ENCODE results near the gene ARHGEF28. TPM values are rescaled to one million over a fixed set of nuclear protein-coding genes. Genes with fewer than 3 reads are reported as not detected.

ARHGEF28 gene
- total and polyA plus RNA-seq, 9 of the 15 experiments (the other 6 are each of a cell fraction or from before 2014, with no cell fraction given): 0.27 TPM; not detected in 8

DNA sequence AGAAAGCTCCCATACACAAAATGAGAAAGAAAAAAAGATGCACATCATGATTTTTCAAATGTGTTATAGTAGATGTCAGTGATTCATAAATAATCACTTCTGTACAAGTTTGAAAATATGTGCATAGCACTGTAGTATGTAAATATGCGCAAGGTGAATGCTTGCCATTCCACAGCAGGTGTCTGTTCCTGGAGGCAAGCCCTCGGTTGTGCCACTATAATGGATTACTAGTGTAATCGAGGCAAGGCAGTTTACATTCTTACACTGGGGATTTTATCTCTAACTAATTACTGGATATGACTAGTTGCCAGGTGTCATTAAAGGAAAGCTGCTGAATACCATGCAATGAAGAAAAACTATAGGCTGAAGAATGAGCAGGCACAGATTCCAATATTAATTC, 93.6 kb downstream of the ARHGEF28 start (continued):
- TF ChIP-seq E2F3 (CRISPR knock-in tag; IDR thresholded peaks at IDR 0.05): no peak
- TF ChIP-seq, protein P1, sequence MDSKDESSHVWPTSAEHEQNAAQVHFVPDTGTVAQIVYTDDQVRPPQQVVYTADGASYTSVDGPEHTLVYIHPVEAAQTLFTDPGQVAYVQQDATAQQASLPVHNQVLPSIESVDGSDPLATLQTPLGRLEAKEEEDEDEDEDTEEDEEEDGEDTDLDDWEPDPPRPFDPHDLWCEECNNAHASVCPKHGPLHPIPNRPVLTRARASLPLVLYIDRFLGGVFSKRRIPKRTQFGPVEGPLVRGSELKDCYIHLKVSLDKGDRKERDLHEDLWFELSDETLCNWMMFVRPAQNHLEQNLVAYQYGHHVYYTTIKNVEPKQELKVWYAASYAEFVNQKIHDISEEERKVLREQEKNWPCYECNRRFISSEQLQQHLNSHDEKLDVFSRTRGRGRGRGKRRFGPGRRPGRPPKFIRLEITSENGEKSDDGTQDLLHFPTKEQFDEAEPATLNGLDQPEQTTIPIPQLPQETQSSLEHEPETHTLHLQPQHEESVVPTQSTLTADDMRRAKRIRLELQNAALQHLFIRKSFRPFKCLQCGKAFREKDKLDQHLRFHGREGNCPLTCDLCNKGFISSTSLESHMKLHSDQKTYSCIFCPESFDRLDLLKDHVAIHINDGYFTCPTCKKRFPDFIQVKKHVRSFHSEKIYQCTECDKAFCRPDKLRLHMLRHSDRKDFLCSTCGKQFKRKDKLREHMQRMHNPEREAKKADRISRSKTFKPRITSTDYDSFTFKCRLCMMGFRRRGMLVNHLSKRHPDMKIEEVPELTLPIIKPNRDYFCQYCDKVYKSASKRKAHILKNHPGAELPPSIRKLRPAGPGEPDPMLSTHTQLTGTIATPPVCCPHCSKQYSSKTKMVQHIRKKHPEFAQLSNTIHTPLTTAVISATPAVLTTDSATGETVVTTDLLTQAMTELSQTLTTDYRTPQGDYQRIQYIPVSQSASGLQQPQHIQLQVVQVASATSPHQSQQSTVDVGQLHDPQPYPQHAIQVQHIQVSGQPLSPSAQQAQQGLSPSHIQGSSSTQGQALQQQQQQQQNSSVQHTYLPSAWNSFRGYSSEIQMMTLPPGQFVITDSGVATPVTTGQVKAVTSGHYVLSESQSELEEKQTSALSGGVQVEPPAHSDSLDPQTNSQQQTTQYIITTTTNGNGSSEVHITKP (IDR thresholded peaks at IDR 0.05; ENCODE audit: partially characterized antibody): no peak
- no peak for TF ChIP-seq ZNF668 (CRISPR knock-in tag; IDR thresholded peaks at IDR 0.05)

DNA sequence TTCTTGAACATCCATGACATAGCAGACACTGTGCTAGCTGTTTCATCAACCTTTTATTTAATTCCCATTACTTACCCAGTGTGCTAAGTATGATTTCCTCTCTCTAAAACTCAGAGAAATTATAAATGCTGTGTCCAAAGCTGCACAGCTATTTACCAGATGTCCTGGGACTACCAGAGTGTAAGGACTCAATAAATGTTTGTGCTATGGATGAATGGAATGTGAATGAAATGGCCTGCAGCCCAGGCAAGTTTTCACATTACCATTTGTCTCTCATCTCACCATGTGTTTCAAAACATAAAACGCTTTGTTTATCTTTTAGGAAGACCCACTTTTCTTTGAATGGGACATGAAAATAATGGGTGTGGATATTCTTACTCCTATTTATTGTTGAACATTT, 96.2 kb downstream of the ARHGEF28 start:
- no peak for ATAC-seq
- POLR2A ChIA-PET: interaction anchor here (1.6 kb wide), 1 partner anchor 15 kb away, joined by 4 read pairs; no protein-coding TSS in a partner anchor
- 0% methylated on average over 1 of the region's 1 CpG for WGBS (ENCODE audit: insufficient coverage, low coverage, missing lambda C conversion rate)
- CTCF ChIA-PET (ENCODE audit: low intra/inter-chr PET ratio): no interaction called here
- Histone ChIP-seq H3K4me2 (ENCODE audit: insufficient read depth, low read length) (no peak overlapping the region), H3K9ac (ENCODE audit: insufficient read depth in 1 of 2, low read depth in 2 of 2, low read length in 2 of 2) (no peak overlapping the region), H3K9me3 (replicated peaks; ENCODE audit: control insufficient read depth, insufficient read depth, low read depth, low read length) (no peaks in the 10 kb centered on the region), H3K4me3 (no peak overlapping the region), H3K4me1 (replicated peaks in 1 of 2; ENCODE audit: control insufficient read depth in 2 of 2, insufficient read depth in 2 of 2, low read length in 2 of 2) (no peaks in the 10 kb centered on the region), H3K9me1 (ENCODE audit: control insufficient read depth, insufficient read depth, low read length) (no peaks in the 10 kb centered on the region), H4K20me1 (replicated peaks; ENCODE audit: control insufficient read depth, insufficient read depth, low read length) (no peaks in the 10 kb centered on the region), H3K79me2 (ENCODE audit: control insufficient read depth, insufficient read depth, low read length) (no peaks in the 10 kb centered on the region), H3K27ac (ENCODE audit: extremely low read depth, low read depth, low read length) (no peak overlapping the region), H3K27me3 (ENCODE audit: control insufficient read depth in 2 of 2, insufficient read depth in 2 of 2, low read length in 2 of 2) (peaks cover 7 to 10% of the 10 kb centered on the region in 2 experiments), H2AFZ (ENCODE audit: low read depth, low read length) (no peak overlapping the region), H3K36me3 (ENCODE audit: control insufficient read depth, insufficient read depth, low read length) (no peaks in the 10 kb centered on the region)
- BruUV-seq (replicated peaks): no TSS peak
- intact Hi-C loops (cut with micrococcal nuclease): no loop called here
- in situ Hi-C loops (cut with MboI): no loop called here
- FAIRE-seq: no peak
- DNase-seq (ENCODE audit: extremely low read depth in 1 of 4, low spot score in 3 of 4): no peak
- TF ChIP-seq, protein P2, sequence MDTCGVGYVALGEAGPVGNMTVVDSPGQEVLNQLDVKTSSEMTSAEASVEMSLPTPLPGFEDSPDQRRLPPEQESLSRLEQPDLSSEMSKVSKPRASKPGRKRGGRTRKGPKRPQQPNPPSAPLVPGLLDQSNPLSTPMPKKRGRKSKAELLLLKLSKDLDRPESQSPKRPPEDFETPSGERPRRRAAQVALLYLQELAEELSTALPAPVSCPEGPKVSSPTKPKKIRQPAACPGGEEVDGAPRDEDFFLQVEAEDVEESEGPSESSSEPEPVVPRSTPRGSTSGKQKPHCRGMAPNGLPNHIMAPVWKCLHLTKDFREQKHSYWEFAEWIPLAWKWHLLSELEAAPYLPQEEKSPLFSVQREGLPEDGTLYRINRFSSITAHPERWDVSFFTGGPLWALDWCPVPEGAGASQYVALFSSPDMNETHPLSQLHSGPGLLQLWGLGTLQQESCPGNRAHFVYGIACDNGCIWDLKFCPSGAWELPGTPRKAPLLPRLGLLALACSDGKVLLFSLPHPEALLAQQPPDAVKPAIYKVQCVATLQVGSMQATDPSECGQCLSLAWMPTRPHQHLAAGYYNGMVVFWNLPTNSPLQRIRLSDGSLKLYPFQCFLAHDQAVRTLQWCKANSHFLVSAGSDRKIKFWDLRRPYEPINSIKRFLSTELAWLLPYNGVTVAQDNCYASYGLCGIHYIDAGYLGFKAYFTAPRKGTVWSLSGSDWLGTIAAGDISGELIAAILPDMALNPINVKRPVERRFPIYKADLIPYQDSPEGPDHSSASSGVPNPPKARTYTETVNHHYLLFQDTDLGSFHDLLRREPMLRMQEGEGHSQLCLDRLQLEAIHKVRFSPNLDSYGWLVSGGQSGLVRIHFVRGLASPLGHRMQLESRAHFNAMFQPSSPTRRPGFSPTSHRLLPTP (IDR thresholded peaks at IDR 0.05; ENCODE audit: borderline replicate concordance, extremely low read depth, insufficient read length): no peak
- TF ChIP-seq, protein P3, sequence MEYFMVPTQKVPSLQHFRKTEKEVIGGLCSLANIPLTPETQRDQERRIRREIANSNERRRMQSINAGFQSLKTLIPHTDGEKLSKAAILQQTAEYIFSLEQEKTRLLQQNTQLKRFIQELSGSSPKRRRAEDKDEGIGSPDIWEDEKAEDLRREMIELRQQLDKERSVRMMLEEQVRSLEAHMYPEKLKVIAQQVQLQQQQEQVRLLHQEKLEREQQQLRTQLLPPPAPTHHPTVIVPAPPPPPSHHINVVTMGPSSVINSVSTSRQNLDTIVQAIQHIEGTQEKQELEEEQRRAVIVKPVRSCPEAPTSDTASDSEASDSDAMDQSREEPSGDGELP (CRISPR knock-in tag; IDR thresholded peaks at IDR 0.05; ENCODE audit: borderline replicate concordance): no peak
- TF ChIP-seq GATAD2A (IDR thresholded peaks at IDR 0.05) (no peak), EP300 (IDR thresholded peaks at IDR 0.05; ENCODE audit: low read length) (no peak), TFAM (CRISPR knock-in tag; conservative IDR thresholded peaks at IDR 0.05) (no peak), ILK (tag; IDR thresholded peaks at IDR 0.05; ENCODE audit: borderline replicate concordance, low read depth) (no peak), ZZZ3 (IDR thresholded peaks at IDR 0.05) (no peak), BCOR (IDR thresholded peaks at IDR 0.05) (no peak)
- TF ChIP-seq, protein P4, sequence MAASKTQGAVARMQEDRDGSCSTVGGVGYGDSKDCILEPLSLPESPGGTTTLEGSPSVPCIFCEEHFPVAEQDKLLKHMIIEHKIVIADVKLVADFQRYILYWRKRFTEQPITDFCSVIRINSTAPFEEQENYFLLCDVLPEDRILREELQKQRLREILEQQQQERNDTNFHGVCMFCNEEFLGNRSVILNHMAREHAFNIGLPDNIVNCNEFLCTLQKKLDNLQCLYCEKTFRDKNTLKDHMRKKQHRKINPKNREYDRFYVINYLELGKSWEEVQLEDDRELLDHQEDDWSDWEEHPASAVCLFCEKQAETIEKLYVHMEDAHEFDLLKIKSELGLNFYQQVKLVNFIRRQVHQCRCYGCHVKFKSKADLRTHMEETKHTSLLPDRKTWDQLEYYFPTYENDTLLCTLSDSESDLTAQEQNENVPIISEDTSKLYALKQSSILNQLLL (CRISPR knock-in tag; IDR thresholded peaks at IDR 0.05; ENCODE audit: borderline replicate concordance): no peak
